ENCODE measurements around the gene IARS1. TPM values are rescaled to one million over a fixed set of nuclear protein-coding genes. Genes with fewer than 3 reads are reported as not detected.

IARS1 gene
- total and polyA plus RNA-seq, 2 donors (not counting 3 experiments of a cell fraction or from before 2014, with no cell fraction given), result 32.8 to 132 TPM

DNA sequence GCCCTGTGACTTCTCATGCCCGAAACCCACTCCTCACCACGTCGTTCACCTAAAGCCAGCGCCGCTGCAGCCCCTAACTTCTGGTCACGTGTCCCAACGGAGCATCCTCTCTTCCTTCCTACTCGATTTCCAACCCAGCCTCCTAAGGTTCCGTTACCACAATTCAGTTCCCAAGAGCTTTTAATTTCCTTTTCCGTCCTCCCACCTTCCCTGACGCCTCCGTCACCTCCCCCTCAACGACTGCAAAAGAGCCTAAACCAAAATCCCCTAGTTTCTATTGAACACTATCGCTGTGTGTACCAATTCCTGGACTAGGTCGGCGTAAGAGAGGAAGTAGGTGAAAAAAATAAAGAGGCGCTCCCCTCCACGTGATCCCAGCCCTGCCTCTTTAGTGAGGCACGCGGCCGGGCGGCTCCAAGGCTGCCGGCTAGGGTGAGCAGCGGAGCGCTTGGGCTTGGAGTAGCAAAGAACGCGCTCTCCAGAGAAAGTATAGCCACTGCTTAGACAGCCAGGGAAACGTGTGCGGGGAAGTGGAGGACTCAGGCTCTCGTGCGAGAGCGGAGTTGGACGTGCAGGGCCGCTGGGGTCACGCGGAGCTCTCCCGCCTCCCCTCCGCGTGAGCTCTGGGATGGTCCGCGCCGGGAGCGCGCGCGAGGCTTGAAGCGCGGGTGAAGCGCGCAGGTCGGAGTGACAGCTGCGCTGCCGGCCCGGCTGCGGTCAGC, 31.9 kb upstream of the IARS1 start, which contains the start of the genes CENPP and NOL8:
Gene CENPP (plus strand): TSS at position 685 of the 722 bp plus-strand sequence.
Gene NOL8 (minus strand): TSS at position 82 of the 722 bp plus-strand sequence. CDS start 1,189 bp downstream, outside the sequence.
- Histone ChIP-seq H3K27me3 (ENCODE audit: control insufficient read depth in 2 of 2, insufficient read depth in 2 of 2, low read length in 2 of 2) (no peaks in the 10 kb centered on the region), H3K36me3 (ENCODE audit: control insufficient read depth in 2 of 2, extremely low read depth in 1 of 2, insufficient read depth in 2 of 2, low read length in 2 of 2) (peaks cover 2 to 12% of the 10 kb centered on the region in 2 experiments), H3K79me2 (ENCODE audit: control insufficient read depth, insufficient read depth, low read length) (peaks cover 13% of the 10 kb centered on the region), H3K9ac (replicated peaks; ENCODE audit: extremely low read depth, insufficient read depth, low read length) (peak within 1 kb of the TSS; percentile 95), H3K4me3 (replicated peaks in 1 of 3; ENCODE audit: insufficient read depth in 1 of 3, low read depth in 1 of 3, low read length in 3 of 3) (peak within 1 kb of the TSS; percentile 32 to 91 (median 67)), H3K4me2 (ENCODE audit: insufficient read depth, low read length) (peak within 1 kb of the TSS; percentile 77), H2AFZ (ENCODE audit: low read depth, low read length) (peak within 1 kb of the TSS; percentile 41), H3K9me3 (replicated peaks; ENCODE audit: control insufficient read depth, insufficient read depth, low read length) (no peaks in the 10 kb centered on the region), H3K4me1 (ENCODE audit: control insufficient read depth, extremely low read depth, insufficient read depth, low read length) (peaks cover 13% of the 10 kb centered on the region), H3K9me1 (replicated peaks; ENCODE audit: control insufficient read depth, extremely low read depth, insufficient read depth, low read length) (no peaks in the 10 kb centered on the region), H3K27ac (ENCODE audit: insufficient read depth, low read depth, low read length) (peak within 1 kb of the TSS; percentile 89), H4K20me1 (replicated peaks; ENCODE audit: control insufficient read depth, extremely low read depth, insufficient read depth, low read length) (no peaks in the 10 kb centered on the region)
- intact Hi-C loops (cut with micrococcal nuclease), result loop anchor here (1.0 to 10.0 kb wide), 5 partner anchors 32 to 467 kb away; partner anchors contain the start of genes BICD2, IARS1 and IPPK
- TF ChIP-seq MYC (IDR thresholded peaks at IDR 0.05; ENCODE audit: low read depth, low read length), result peak; percentile 94
- TF ChIP-seq, protein P1, sequence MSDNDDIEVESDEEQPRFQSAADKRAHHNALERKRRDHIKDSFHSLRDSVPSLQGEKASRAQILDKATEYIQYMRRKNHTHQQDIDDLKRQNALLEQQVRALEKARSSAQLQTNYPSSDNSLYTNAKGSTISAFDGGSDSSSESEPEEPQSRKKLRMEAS (IDR thresholded peaks at IDR 0.05; ENCODE audit: insufficient read depth, insufficient read length), result peak; percentile 90
- peak; percentile 88 for TF ChIP-seq POLR2AphosphoS5 (IDR thresholded peaks at IDR 0.05; ENCODE audit: insufficient read depth, low read depth, low read length)
- no peak for TF ChIP-seq GATA2 (IDR thresholded peaks at IDR 0.05; ENCODE audit: insufficient read depth, insufficient read length, low read depth, low read length)
- peak; percentile 85 for TF ChIP-seq POLR2A (IDR thresholded peaks at IDR 0.05; ENCODE audit: low read depth, low read length)
- ChIA-PET CTCF (interaction anchor here (0.6 to 3.2 kb wide), 7 partner anchors 8 to 465 kb away, joined by 3 to 20 read pairs (median 5); no protein-coding TSS in a partner anchor), POLR2A (interaction anchor here (0.5 to 1.0 kb wide), 2 partner anchors 210 to 344 kb away, joined by 3 read pairs; partner anchors contain the start of genes IPPK and SPTLC1)
- BruUV-seq (replicated peaks), result no TSS peak
- dilution Hi-C loops (cut with MboI; ENCODE audit: extremely low pct_ligation_motif_present, low sequenced_read_pairs), result no loop called here
- DNase-seq (ENCODE audit: low read depth, low spot score) (peak; percentile 93), FAIRE-seq (peak; percentile 84)

DNA sequence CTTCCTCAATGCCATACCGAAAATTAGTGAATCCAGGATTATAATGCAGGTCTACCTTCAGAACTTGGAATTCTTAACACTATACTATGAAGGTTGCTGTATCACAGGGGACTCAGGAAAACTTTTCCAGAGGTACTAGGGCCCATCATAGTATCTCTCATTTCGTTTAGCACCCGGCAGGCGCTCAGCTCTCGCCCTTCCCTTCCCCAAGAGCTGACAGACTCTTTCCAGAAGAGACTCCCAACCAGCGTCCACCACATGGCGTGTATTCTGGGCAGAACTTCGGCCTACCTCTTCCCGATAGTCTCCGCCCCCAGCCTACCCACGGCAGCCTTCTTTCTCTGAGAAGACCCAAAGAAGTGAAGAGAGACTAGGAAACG, 31.4 kb upstream of the IARS1 start:
- DNase-seq (ENCODE audit: low read depth, low spot score) (no peak), FAIRE-seq (peak; percentile 8)
- ChIA-PET POLR2A (no interaction called here), CTCF (interaction anchor here (1.0 to 3.2 kb wide), 5 partner anchors 8 to 466 kb away, joined by 3 to 20 read pairs (median 5); no protein-coding TSS in a partner anchor)
- Histone ChIP-seq H3K27me3 (ENCODE audit: control insufficient read depth in 2 of 2, insufficient read depth in 2 of 2, low read length in 2 of 2) (no peaks in the 10 kb centered on the region), H3K4me3 (replicated peaks in 1 of 3; ENCODE audit: insufficient read depth in 1 of 3, low read depth in 1 of 3, low read length in 3 of 3) (peak overlapping the region; percentile 32 to 91 (median 67)), H4K20me1 (replicated peaks; ENCODE audit: control insufficient read depth, extremely low read depth, insufficient read depth, low read length) (no peaks in the 10 kb centered on the region), H3K9me3 (replicated peaks; ENCODE audit: control insufficient read depth, insufficient read depth, low read length) (no peaks in the 10 kb centered on the region), H3K36me3 (ENCODE audit: control insufficient read depth in 2 of 2, extremely low read depth in 1 of 2, insufficient read depth in 2 of 2, low read length in 2 of 2) (peaks cover 7 to 12% of the 10 kb centered on the region in 2 experiments), H3K79me2 (ENCODE audit: control insufficient read depth, insufficient read depth, low read length) (peaks cover 13% of the 10 kb centered on the region), H3K9ac (replicated peaks; ENCODE audit: extremely low read depth, insufficient read depth, low read length) (peak overlapping the region; percentile 95), H3K4me1 (ENCODE audit: control insufficient read depth, extremely low read depth, insufficient read depth, low read length) (peaks cover 13% of the 10 kb centered on the region), H3K4me2 (ENCODE audit: insufficient read depth, low read length) (peak overlapping the region; percentile 77), H3K27ac (ENCODE audit: insufficient read depth, low read depth, low read length) (peak overlapping the region; percentile 89), H3K9me1 (replicated peaks; ENCODE audit: control insufficient read depth, extremely low read depth, insufficient read depth, low read length) (no peaks in the 10 kb centered on the region), H2AFZ (ENCODE audit: low read depth, low read length) (peak overlapping the region; percentile 41)
- BruUV-seq (replicated peaks), result TSS peak; percentile 81
- TF ChIP-seq JUN (IDR thresholded peaks at IDR 0.05; ENCODE audit: borderline replicate concordance, insufficient read depth, insufficient read length, low read depth), result no peak
- TF ChIP-seq EZH2 (IDR thresholded peaks at IDR 0.05; ENCODE audit: borderline replicate concordance, low read depth, low read length, severe bottlenecking), result no peak
- TF ChIP-seq GATA2 (IDR thresholded peaks at IDR 0.05; ENCODE audit: insufficient read depth, insufficient read length, low read depth, low read length), result no peak
- TF ChIP-seq, protein P1 (IDR thresholded peaks at IDR 0.05; ENCODE audit: insufficient read depth, insufficient read length), result no peak
- TF ChIP-seq POLR2A (IDR thresholded peaks at IDR 0.05; ENCODE audit: low read depth, low read length), result no peak
- no peak for TF ChIP-seq FOS (IDR thresholded peaks at IDR 0.05; ENCODE audit: borderline replicate concordance, insufficient read depth, low read length)
- TF ChIP-seq, protein P2, sequence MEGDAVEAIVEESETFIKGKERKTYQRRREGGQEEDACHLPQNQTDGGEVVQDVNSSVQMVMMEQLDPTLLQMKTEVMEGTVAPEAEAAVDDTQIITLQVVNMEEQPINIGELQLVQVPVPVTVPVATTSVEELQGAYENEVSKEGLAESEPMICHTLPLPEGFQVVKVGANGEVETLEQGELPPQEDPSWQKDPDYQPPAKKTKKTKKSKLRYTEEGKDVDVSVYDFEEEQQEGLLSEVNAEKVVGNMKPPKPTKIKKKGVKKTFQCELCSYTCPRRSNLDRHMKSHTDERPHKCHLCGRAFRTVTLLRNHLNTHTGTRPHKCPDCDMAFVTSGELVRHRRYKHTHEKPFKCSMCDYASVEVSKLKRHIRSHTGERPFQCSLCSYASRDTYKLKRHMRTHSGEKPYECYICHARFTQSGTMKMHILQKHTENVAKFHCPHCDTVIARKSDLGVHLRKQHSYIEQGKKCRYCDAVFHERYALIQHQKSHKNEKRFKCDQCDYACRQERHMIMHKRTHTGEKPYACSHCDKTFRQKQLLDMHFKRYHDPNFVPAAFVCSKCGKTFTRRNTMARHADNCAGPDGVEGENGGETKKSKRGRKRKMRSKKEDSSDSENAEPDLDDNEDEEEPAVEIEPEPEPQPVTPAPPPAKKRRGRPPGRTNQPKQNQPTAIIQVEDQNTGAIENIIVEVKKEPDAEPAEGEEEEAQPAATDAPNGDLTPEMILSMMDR (IDR thresholded peaks at IDR 0.05; ENCODE audit: extremely low read depth in 1 of 2, insufficient read depth in 1 of 2, low read depth in 1 of 2, low read length in 2 of 2), result no peak
- no peak for TF ChIP-seq POLR2AphosphoS5 (IDR thresholded peaks at IDR 0.05; ENCODE audit: insufficient read depth, low read depth, low read length)
- TF ChIP-seq MYC (IDR thresholded peaks at IDR 0.05; ENCODE audit: low read depth, low read length), result no peak
- intact Hi-C loops (cut with micrococcal nuclease) (loop anchor here (1.0 to 10.0 kb wide), 5 partner anchors 32 to 467 kb away; partner anchors contain the start of genes BICD2, IARS1 and IPPK), dilution Hi-C loops (cut with MboI; ENCODE audit: extremely low pct_ligation_motif_present, low sequenced_read_pairs) (no loop called here)
